Peyer's patch (tissue), 4 donors: ENCODE data around the gene CRADD.

Source experiments
- CTCF ChIP-seq, 6 experiments: fragments of 450-650 bp in 4 of 6; fragments of 200-600 bp in 2 of 6; sonication (generic) in 1 of 6; IDR thresholded peaks; one replicate each; pipeline ENCODE4 v1.5.1; 2017 to 2019; ENCODE audit warnings: antibody characterized with exemption in 6 of 6, mild to moderate bottlenecking in 3 of 6, moderate library complexity in 1 of 6
- POLR2A ChIP-seq, 2 donors: fragments of 450-650 bp; IDR thresholded peaks; one replicate each; pipeline ENCODE4 v1.5.1; 2017; ENCODE audit warnings: antibody characterized with exemption in 2 of 2, mild to moderate bottlenecking in 2 of 2, moderate library complexity in 2 of 2

DNA sequence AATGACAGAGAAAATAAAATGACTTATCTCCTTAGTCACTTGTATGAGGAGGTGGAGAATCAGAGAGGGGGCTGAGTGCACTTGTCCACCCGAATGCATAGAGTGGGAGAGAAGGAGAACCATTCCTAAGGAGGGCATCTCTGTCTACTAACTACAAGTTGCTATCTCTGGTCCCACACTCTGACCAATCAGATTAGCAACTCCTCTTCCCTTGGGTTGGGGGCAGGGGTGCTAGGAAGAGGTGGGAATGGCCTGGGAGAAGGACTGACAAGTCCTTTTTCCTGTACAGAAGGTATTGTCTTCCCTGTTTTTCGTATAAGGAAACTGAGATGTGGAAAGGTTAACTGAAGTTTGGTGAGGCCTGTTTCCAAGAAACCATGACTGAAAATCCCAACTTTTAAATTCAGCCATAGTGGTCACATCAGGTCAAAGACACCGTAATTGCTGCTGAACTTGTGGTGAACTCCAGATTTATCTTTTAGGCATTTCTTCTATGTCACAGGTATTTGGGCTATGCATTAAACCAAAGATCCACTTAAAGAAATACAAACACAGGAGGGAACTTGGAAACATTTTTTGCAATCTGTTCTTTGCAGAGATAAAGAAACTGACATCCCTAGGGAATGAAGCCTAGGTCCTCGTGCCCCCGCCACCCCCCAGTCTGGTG is 207.8 kb downstream of the CRADD start:
- TF ChIP-seq CTCF (IDR thresholded peaks at IDR 0.05) (no peak), POLR2A (IDR thresholded peaks at IDR 0.05) (no peak)
